Cortex of kidney (tissue), 1 donor: Measurements from ENCODE around the gene TMEM164.

ENCODE experiments used
- DNase-seq: peaks from one replicate; lab custom pipeline; 2025; lab: John Stamatoyannopoulos, UW

TMEM164 gene

DNA sequence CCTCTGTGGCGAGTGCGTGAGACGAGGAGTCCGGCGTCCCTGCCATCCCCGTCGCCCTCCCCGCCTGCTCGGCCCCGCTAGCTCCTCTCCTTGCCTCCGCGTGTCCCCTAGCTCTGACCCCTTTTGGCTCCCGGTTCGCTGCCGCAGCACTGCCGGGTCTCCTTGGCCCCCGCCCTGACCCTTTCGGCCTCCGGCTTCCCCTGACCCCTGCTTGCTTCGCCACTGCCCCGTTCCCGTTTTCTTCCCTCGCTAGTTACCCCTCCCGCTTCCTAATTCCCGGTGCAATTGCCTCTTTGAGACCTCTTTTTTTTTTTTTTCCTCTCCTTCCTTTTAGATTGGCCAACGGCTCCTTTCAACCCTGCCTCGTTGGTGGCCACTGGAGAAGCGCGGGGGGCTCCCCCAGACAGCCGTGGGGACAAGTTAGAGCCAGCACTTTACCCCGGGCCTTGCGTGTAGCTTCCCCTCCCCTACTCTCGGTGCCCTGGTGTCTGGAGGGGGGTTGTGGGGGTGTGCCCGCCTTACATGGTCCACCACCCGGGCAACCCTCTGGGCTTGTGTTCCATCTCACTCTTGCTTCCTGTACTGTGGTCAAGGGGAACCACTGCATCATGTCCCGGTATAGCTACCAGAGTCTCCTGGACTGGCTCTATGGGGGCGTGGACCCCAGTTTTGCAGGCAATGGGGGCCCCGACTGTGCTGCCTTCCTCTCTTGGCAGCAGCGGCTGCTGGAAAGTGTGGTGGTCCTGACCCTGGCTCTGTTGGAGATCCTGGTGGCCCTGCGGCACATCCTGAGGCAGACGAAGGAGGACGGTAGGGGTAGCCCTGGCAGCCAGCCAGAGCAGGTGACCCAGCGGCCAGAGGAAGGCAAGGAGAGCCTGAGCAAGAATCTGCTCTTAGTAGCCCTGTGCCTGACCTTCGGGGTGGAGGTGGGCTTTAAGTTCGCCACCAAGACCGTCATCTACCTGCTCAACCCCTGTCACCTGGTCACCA is 548 bp downstream of the TMEM164 start:
- DNase-seq: no peak

DNA sequence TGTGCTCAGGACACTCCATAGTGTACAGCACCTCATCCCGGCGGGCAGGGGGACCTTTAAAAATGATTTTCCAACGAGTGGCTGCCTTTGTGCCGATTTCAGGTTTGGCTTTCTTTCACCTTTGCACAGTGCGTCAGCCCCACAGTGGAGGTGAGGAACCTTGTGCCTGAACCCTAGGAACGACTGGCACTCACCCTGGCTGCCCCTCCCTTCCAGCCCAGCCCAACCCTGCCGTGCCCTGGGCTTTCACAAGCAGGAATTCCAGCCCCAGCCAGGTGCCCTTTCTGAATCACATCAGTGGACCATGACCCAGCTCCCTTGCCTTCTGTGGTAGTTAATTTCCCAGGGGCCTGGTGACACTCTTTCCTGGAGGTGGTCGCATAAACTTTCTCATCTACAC is 1.3 kb downstream of the TMEM164 start:
- no peak for DNase-seq

DNA sequence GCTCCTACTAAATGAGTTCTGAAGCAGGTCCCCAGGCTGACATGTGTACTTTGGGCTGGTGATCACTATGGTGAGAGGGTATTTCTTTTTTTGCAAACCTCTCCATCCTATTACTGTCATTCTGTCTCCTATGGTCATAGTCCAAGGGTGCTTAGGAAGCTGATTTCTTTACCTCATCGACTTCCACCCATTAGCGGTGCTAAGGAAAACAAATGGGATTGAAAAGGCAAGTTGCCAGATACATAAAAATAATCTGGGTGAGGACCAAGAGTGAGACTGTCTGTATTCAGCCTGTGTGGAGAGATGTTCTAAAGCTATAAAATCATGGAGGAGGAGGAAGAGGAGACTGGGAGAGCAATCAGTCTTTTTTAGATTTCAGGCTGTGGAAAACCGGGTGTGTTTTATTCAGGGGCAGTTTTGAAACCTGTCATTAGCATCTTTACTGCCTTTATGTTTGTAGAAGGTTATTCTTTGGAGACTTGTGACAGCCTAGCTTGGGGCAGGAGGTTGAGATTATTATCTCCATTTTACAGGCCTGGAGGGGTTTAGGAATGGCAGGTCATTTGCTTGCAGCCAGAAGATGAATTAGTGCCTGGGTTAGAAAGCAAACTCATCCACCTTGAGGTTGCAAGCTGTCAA is 1.9 kb downstream of the TMEM164 start:
- no peak for DNase-seq

DNA sequence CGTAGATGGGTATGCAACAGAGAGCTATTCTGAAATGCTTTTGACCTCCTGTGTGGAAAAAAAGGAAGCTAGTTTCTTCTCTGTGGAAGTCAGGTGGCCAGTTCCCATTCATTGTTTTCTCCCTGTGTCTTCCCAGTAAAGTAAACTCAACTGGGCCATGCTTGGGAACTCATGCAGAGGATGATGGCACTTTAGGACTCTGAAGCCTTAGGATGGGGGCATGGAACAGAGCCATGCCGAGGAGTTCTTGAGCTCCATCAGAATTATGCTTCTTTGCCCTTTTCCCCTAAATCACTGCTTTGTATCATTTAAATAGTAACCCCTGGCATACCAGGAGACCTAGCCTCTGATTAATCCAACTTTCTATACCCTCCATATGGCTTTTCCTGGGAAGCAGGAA is 3.2 kb downstream of the TMEM164 start:
- no peak for DNase-seq

DNA sequence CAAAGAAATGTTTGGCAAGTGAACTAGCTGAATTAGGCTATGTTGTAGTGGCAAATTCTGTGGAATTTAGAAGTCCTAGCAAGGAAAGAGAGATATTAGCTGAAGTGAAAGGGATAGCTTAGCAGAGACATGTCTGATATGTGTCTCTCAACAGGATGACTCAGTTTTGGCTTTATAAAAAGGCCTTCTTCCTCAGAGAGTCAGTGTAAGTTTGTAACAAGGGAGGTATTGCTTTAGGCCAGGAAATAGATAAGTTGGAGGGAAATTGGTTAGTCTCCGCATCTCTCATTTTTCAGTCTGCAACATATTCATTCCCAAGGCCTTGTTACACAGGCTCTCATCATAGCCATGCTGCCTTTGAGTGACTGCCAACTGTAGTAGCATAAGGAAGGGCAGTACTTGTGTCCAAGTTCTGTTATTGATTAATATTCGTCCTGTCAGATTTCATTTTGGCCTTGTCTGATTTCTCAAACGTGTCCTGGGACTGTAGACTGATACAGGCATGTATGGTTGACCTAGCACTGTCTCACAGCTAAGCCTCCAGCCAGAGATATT is 4.0 kb downstream of the TMEM164 start:
- no peak for DNase-seq

DNA sequence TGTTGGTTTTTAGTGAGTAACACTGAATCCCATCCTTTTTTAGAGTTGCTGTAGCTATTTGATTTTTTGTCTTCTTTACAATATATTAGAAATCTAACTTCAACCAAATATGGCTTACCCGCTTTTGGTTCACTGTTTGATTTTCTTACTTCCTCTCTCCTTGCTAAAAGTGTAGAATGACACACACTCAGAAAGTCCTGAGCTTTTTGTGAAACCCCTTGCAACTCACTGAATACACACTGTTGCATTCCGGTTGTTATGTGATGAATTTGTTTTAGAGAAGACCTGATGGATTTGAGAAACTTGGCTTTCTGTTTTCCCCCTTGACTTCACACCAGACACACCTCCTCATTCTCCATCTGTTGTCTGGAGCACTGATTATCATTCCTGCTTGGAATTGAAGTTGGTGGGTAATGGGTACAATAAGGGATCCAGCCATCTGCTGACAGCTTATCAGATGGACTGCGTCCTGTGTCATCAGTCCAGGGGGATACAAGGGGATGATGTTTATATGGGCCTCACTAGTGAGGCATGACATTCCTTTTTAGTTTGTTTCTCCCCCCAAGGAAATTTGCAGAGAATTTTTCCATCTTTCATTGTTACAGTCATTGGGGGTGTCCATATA is 5.2 kb downstream of the TMEM164 start:
- DNase-seq: no peak

DNA sequence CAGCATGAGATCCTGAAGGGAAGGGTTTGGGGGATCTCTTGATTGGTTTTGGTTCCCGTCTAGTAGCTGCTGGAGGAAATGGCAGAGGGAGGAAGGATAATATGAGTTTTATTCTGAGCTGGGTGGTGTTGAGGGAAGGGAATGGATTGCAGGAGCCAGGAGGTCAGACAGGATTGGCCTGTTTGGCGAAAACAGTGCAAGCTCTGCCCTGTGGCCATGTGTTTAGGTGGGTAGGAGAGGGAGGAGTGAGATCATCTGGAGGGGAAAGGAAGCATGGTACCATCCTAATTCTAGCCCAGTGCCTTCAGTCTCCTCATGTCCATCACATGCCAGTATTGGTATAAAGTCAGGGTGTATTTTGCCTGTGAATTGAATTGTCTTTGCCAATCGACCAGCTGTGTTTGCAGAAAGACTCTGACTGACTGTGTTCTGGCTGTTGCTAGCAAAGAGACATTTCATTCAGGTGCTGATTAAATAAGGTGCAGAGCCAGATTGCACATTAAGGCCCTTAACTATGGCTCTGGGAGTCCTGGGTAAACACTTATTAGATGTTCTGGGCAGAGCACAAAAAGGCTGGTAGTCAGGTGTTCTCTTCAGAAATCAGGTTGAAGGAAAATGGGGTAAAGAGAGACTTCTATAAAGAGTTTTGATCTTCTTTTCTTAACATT is 10.0 kb downstream of the TMEM164 start:
- no peak for DNase-seq

DNA sequence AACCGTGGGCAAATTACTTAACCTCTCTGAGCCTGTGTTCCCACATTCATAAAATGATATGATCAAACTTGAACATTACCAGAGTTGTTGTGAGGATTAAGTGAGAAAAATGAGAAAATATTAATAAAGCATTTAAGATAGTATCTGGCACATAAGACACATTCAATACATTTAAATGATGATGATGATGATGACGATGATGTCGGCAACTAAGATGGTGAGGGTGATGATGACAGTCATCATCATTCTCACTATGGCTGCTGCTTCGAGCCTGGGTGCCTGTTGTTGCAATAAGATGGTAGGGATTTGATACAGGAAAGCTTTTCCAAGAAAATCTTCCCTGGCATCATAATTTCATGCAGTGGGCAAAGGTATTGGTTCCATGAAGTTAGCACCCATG is 11.1 kb downstream of the TMEM164 start:
- no peak for DNase-seq

DNA sequence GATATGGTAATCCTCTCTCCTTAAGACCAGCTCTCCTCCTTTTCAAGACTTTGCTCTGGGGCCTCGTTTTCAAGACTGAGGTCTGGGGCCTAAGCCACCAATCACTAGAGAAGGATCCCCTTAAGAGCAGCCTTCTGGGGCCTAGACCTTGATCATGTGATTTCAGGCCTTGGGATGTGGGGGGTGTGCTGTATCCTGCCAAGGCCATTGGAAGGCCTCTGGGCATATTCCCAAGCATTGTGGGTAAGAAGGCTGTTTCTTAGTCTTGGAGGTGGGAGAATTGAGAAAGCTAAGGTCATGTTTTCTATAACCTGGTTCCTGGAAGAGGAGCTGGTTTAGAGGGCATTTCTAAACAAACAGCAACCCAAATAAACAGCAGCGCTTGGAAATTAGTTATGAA is 12.1 kb downstream of the TMEM164 start:
- no peak for DNase-seq

DNA sequence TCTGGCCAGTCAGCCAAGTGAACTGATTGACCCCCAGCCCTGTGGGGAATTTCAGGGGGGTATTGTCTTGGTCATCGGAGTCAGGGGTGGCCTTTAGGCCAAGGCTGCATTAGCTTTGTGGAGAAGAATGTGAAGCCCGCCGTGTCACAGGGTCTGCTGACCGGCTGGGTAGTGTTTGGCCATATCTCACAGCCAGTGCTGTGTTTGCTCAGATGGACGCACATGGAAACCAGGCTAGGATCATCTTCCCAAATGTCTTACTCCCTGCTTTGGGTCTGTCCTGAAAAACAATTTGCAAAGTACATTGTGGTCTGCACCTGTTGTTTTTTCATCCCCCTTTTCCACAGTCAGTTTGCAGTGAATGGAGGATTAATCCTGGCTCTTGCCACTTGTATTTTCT is 13.0 kb downstream of the TMEM164 start:
- DNase-seq: no peak

DNA sequence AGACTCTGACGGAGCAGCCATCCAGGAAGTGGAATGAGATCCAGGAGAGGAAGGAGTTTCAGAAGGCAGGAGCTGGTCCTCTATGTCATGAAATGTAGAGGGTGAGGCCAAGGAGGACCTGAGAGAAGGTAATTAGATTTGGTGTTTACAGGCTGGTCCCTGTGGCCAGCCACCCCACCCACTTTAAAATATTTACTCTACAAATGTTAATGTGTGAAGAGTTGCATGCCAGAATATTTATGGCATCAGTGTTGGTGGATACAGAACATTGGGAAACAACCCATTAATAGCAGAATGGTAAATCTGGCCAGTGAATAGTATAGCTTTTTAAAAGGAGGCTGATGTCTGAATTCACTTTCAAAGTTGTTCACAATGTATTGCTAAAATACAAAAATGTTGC is 17.6 kb downstream of the TMEM164 start:
- no peak for DNase-seq

DNA sequence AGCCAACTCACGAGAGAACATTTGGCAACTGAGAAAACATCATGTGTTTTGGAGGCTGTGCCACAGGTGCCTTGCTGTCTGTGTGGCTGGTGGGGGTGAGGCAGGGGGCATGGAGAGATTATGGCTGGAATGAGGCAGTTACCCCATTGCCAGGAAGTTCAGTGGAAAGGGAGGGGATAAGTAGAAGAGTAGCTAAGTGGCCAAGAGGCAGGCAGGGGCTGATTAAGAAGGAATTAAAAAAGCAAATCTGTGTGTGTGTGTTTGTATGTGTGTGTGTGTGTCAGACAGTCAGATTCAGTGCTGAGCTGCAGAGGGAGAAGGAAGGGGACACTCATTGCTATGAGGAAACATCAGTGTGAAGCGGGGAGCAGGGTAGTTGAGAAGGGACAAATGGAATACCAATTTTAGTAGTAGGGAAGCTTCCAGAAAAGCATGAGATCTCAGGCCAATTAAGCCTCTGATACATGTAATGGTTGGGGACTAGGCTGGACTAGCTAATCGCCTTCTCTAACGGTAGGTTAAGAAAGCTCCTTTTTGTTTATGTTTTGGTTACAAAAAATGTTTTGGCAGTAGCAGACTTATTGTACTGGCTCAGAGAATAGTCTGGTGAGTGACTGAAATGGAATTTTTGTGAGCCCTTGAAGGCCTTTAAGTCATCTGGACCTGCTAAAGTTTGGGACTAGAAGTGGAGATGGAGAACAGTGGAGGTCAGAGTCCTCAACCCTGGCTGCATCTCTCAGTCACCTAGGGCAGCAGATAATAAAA is 18.5 kb downstream of the TMEM164 start:
- DNase-seq: no peak

DNA sequence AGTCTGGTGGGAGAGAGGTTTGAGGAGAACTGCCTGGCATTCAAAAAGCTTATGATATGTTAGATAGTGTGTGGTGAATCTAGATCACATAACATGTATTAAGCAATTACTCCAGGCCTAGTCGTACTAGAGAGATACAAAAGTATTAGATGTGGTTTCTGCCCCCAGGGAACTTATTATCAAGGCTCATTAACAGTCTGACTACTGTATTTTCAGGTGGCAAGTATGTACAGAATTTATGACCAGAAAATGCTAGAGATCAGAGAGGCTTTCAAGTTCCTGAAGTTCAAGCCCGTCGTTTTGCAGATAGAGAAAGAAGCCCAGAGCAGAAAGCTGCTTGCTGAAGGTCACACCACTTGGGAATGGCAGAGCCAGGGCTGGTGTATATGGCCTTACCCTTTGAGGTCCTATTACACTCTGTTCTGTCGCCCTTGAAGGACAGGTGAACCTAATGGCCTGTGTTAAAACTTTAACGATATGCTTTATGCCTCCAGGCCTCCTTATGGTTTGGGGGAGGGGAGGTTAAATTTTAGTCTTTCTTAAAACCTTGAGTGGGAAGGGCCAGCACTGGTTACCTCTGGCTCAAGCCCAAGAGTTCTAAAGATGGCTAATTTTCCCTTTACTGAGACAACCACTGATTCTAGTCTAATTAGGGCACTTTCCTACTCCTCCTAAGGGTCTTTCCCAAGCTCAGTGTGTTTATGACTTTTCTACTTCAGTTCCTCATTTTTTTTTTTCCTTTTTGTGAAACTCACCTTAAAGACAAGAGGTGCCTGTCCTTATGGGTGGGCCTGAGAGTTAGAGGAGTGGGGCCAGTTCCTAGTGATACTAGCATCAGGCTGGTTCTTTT is 19.9 kb downstream of the TMEM164 start:
- no peak for DNase-seq

DNA sequence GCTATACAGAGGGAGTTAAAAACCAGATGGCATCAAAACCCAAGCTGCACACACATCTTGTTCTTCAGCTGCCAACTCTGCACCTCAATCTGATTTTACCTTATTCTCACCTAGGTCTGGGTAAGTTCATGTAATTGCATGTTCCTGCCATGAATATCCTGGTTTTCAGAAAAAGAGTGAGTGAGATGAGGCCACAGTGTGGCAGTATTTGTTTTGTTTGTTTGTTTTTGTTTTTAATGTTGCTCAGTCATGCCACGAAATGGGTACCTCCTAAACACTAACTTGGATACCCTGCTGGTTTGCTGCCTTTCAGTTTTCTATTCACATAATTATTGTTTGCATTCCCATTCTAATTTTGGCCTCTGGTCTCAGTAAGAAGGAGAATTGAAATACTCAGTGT is 22.5 kb downstream of the TMEM164 start:
- no peak for DNase-seq

DNA sequence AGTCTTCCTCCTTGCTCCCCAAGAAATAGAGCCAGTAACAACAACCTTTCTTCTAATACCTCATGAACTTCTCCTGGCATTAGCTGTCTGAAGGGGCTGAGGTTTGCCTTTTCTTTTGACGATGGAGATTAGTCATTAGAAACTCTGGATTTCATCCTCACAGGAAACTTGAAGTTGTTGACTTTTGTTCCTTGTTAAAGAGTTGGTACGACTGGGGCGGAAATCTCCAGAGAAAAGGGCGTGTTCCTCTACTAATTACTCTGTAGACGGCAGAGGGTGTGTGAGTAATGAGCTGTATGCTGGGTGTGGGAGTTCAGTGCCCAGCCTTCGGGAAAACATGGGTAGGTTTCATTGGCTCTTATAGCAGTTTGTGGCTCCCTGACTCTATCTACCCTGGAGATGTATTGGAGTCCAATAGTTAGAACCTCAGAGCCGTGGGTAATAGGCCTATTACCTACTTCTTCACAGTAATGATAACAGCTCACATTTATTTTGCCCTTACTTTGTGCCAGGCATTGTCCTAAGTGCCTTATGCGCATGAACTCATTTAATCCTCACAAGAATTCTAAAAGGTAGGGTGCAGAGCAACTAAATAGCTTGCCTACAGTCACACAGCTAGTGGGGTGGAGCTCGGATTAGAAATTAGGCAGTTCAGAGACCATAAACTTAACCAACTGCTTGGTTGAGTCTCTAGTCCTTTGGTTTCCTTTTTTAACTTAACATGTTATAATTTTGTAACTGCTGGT is 23.4 kb downstream of the TMEM164 start:
- no peak for DNase-seq

DNA sequence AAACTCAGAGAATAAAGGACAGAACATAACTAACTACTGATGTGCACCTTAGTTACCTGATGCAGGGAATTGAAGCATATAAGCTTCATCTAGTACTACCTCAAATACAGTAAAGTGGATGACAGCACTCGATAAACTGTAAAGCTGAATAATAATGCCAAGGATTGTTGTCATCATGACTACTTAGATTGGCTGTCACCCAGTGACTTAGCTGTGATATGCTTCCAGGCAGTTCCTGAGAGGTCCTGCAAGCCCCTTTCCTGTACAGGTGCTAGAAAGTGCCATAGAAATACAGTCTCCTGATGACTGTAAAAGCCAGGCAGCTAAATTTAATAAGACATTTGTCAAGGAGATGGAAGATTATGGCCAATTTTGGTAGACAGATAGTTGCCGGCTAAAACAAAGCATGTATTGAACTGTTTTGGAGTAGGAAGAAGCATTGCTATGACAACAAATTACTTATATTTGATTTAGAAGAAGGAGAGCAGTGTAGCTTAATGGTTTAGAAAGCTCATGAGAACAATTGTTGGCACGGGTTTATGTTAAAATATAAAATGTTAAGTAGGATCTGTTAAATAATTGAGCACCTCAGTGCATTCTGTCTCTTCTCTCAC is 29.7 kb downstream of the TMEM164 start:
- DNase-seq: no peak

DNA sequence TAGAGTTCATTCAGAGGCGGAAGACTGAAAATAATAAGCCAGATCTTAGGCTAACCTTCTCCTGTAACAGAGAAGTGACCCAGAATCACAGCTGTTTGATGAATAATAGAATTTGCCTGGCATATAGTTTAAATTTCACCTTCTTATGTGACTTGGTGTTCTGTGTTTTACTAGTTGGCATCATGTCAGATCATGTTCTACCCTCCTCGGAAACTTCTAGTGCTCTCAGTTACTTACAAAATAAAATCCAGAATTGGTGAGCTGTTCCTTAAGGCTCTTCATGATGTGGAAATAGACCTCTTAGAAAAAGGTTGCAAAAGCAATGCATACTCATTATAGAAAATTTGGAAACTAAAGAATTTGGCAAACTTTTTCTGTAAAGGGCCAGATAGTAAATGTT is 31.1 kb downstream of the TMEM164 start:
- no peak for DNase-seq

DNA sequence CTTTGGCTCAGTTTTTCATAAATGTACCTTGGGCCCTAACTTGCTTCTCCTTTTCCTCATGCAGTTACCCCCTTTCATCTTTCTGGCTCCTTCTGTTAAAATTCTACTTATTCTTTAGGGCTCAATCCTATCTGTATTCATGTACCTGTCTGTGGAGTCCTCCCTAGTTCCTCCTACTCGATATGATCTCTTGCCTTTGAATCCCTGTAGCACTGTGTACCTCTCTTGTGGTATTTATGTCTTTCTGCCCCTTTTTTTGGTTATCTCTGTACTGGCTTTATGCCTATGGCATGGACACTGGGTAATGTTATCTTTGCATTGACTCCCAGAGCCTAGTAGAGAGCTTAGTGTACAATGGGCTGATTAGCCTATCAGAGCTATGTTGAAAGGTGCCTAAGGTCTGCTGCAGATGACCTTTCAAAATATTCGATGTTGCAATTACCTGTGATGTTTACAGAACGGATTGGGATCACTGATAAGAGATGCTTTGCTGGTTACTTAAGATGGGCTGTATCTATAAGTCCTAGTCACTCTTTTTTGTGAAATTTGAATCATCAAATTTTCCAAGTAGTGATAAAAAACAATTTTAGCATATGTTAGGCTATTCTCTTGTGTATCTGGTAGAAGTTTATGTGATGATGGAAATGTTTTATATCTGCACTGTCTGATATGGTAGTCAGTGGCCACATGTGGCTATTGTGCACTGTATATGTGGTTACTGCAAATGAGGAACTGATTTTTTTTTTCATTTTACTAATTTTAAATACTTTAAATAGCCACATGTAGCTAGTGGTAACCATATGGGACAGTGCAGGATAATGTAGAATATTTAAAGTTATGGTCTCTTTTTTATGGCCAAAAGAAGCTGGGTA is 33.5 kb downstream of the TMEM164 start:
- DNase-seq: no peak
